ENCODE data around the gene OSBPL9. TPM values are rescaled to one million over a fixed set of nuclear protein-coding genes. Genes with fewer than 3 reads are reported as not detected.

The OSBPL9 gene, protein sequence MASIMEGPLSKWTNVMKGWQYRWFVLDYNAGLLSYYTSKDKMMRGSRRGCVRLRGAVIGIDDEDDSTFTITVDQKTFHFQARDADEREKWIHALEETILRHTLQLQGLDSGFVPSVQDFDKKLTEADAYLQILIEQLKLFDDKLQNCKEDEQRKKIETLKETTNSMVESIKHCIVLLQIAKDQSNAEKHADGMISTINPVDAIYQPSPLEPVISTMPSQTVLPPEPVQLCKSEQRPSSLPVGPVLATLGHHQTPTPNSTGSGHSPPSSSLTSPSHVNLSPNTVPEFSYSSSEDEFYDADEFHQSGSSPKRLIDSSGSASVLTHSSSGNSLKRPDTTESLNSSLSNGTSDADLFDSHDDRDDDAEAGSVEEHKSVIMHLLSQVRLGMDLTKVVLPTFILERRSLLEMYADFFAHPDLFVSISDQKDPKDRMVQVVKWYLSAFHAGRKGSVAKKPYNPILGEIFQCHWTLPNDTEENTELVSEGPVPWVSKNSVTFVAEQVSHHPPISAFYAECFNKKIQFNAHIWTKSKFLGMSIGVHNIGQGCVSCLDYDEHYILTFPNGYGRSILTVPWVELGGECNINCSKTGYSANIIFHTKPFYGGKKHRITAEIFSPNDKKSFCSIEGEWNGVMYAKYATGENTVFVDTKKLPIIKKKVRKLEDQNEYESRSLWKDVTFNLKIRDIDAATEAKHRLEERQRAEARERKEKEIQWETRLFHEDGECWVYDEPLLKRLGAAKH
- 65.7 and 71.7 TPM in 2 replicates for total RNA-seq

GRCh38 chr1:51616903-51617708 lies at the start of gene OSBPL9:
OSBPL9 (plus strand) TSS chr1:51617092; CDS start chr1:51617111, 19 bp downstream.

Other genes with a start within 250 kb of the OSBPL9 start
- gene EPS15, start 97.8 kb upstream of the OSBPL9 start, total RNA-seq = 28.8 and 32.2 TPM in 2 replicates